Measurements from ENCODE around the gene THAP8.

Gene THAP8

DNA sequence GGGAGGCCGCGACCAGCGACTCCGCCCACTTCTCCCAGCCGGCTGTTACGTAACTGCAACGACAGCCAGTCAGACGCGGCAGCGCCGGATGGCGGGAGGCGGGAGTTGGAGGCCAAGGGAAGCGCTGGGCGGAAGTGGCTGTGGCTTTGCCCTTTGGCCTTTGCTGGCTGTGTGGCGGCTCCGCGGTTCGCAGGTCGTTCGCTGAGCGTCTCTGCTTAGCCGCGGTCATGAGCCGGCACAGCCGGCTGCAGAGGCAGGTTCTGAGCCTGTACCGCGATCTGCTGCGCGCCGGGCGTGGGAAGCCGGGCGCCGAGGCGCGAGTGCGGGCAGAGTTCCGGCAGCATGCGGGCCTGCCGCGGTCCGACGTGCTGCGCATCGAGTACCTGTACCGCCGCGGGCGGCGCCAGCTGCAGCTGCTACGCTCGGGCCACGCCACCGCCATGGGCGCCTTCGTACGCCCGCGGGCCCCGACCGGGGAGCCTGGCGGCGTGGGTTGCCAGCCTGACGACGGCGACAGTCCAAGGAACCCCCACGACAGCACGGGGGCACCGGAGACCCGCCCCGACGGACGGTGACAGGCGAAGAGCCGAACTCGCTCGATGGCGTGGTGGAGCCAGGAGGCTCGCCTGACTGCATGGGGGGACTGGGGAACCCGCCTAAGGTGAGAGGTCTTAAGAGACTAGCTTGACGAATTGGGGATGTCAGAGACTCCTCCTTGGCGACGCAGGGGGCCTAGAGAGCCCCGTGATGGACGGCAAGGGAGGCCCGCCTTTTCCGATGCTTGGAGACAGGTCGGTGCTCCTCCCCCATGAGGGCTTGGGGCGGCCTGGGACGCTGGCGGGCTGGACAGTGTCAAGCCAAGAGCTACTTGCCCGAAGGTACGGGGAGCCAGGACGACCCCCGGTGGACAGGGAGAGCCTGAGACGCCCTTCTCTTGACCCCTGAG lies 58.8 kb downstream of the THAP8 start, which contains the start of gene SDHAF1:
TSS of gene SDHAF1 (plus strand) at position 141 of the 946 bp plus-strand sequence. CDS start at position 228, 87 bp downstream.
- peak; percentile 90 for DNase-seq (ENCODE audit: low read depth, low spot score)

DNA sequence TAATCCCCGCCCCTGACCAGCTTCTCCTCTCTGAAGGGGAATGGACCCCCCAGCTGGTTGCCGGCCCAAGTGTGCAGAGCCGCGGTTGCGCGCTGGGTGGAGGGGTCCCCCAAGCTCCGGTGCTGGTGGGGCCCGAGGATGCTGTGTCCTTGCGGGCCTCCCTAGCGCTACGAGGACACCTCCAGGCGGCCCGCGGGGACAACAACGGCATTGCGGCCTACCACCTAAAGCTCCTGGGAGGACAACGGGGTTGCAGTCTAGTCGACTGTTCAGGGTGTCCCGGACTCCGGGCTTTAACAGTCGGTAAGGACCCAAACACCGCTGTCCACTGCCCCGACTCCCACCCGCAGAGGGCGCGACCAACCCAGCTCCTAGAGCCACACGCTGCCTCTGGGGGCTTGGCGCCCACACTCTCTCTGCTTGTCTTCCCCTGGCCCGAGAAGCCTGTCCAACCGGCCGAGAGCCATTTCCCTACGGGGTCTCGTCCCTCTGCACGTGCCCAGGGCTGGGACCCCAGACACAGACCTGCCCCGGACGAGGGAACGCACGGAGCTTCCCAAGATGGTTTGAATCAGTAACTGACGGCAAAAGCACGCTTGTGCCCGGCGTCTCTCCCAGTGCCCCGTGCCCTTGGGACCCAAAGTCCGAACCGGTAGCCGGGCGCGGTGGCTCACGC lies 60.0 kb downstream of the THAP8 start:
- no peak for DNase-seq (ENCODE audit: low read depth, low spot score)

DNA sequence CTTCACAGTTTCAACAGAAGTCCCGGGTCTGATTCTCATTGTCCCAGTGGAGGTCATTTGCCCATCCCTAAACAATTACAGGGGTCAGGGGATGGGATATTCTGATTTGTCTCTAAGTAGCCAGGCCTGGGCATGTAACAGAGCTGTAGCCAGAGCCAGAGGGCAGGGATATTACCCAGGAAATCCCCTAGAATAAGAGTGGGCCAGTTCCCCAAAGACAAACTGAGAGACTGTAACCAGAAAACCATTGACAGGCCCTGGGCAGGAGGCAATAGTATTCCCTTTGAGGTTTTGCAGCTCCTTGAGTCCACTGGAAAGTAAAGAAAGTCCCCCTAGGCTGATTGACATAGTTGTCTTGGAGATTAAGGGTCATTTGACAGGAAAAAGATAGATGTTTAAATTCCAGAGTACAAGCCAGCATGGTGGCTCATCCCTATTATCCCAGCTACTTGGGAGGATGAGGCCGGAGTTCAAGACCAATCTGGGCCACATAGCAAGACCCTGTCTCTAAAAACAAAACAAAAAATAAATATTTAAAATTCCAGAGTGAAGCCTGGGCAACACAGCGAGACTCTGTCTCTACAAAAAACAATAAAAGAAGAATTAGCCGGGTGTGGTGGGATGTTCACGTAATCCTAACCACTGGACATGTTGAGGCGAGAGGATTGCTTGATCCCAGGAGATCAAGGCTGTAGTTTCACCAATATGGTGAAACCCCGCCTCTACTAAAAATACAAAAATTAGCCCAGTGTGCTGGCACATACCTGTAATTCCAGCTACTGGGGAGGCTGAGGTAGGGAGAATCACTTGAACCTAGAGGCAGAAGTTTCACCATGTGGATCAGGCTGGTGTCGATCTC lies 60.9 kb downstream of the THAP8 start:
- no peak for DNase-seq (ENCODE audit: low read depth, low spot score)

DNA sequence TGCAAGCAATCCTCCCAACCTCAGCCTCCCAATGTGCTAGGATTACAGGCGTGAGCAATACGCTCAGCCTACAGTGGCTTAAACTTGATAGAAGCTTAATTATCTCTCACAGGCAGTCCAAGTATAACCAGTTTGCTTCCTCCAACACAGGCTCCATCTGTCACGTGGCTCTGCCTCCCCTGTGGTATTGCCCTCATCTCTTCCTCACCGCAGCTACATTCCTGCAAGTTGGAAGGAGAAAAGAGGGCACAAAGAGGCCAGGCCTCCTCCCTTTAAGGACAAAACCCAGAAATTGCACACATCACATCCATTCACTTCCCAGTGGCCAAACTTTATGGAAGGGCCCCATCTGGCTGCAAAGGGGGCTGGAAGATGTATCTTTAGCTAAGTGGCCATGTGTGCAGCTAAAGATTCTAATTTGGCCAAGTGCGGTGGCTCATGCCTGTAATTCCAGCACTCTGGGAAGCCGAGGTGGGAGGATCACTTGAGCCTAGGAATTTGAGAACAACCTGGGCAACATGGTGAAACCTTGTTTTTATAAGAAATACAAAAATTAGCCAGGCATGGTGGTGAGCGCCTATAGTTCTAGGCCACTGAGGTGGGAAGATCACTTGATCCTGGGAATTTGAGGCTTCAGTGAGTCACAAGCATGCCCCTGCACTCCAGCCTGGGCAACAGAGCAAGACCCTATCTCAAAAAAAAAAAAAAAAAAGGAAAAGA lies 62.2 kb downstream of the THAP8 start:
- no peak for DNase-seq (ENCODE audit: low read depth, low spot score)

DNA sequence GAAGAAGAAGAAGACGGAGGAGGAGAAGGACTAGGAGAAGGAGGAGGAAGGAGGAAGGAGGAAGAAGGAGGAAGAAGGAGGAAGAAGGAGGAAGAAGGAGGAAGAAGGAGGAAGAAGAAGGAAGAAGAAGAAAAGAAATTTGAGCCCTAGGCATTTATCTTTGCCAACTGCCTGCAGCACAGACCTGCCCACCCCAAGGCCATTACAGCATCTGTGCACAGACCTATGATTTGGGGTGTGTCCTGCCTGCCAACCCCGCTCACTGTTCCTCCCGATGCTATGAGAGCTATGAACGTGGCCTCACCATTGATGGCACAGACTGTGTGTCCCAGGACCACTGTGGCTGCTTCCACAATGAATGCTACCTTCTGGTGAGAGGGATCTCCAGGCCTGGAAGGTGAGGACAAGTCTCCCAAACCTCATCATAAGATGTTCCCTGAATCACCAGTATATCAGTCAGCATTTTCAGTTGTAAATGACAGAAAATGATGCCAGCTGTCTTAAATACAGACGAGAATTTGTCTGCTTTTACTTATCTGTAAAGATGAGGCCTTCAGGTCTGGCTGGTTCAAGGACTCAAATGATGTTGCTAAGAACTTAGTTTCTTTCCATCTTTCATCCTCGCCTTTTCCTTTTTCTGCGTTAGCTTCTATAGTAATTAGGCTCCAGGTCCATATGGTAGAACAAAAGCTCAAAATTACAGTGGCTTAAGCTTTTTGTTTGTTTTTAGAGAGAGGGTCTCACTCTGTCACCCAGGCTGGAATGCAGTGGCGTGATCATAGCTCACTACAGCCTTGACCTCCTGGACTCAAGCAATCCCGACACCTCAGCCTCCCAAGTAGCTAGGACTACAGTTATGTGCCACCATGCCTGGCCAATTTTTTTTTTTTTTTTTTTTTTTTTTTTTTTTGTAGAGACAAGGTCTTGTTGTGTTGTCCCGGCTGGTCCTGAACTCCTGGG lies 63.0 kb downstream of the THAP8 start:
- DNase-seq (ENCODE audit: low read depth, low spot score): no peak

DNA sequence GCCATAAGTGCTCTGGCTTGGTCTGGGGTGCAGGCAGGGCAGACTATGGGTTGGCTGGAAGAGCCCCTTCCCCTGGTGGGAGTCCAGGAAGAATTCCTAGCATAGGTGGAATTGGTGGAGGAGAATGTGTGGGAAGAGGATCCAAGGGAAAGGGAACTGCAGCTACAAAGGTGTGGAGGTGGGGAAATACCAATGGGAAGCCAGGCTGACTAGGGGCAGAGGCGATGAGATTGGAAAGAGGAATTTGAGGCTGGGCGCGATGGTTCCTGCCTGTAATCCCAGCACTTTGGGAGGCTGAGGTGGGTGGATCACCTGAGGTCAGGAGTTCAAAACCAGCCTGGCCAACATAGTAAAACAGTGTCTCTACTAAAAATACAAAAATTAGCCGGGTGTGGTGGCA lies 63.9 kb downstream of the THAP8 start:
- no peak for DNase-seq (ENCODE audit: low read depth, low spot score)

DNA sequence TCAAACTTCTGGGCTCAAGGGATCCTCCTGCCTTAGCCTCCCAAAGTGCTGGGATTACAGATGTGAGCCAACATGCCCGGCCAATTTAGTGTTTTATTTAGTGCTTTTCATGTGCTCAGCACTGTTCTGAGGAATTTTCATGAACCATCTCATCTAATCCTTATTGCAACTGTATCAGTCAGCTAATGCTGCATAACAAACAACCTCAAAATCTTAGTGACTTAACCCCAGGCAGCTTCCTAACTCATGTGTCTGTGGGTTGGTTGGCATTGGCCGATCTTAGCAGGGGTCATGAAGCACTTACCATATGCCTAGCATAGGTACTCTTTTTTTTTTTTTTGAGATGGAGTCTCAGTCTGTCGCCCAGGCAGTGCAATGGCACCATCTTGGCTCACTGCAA lies 65.3 kb downstream of the THAP8 start:
- DNase-seq (ENCODE audit: low read depth, low spot score): no peak

DNA sequence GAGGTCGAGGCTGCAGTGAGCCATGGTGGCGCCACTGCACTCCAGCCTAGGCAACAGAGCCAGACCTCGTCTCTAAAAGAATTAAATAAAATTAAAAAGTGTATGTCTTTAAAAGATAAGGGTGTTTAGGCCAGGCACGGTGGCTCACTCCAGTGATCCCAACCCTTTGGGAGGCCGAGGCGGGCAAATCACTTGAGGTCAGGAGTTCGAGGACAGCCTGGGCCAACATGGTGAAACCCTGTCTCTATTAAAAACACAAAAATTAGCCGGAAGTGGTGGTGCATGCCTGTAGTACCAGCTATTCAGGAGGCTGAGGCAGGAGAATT lies 66.6 kb downstream of the THAP8 start:
- no peak for DNase-seq (ENCODE audit: low read depth, low spot score)

DNA sequence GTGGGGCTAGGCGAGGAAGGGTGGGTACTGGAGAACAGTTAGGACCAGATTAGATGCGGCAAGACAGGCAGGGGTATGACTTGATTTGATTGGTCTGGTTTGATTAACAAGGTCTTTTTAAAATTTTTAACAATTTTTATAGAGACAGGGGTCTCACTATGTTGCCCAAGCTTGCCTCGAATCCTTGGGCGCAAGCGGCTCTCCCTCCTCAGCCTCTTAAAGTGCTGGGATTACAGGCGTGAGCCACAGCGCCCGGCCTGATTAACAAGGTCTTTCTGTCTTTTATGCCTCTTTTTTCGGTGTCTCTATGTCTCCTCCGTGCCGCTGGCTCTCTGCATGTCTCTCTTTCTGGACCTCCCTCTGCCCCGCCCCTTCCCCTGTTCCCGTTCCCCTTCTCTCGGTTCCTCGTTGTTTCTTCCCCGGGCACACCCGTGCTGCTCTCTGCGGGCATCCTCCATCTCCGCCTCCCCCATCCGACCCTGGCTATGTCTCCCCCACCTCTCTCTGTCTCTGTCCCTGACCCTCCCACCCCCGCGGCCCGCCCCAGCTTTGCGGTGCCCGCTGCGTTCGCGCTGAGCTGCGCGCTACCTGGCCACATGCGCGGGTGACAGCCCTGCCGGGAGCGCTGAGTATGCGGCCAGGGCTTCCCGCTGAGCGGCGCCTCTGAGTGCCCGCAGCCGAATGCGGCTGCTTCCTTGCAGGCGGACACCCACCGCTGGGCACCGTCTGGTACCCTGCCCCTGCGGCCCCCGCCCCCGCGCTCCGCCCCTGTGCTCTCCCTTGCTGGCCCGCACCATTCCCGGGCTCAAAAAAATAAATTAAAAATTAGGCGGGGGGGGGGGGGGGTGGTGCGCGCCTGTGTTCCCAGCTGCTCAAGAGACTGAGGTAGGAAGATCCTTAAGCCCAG lies 67.2 kb downstream of the THAP8 start:
- DNase-seq (ENCODE audit: low read depth, low spot score): no peak

DNA sequence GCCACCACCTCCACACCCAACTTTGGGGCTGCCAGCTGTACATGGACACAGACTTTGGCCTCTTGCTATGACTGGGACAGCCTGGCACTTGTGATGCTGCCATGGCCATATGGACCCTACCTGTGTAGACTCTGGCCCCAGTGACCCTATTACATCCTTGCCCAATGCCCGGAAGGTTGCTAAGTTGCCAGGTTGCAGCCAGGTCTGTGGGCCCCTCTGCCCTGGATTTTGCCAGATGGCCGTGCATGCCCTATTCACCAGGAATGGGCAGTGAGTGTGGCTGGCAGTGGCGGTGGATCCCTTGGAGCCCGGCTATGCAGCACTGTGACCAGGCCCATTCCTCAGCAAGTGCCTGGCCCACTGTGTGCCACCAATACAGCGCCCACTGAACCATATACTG lies 68.0 kb downstream of the THAP8 start:
- DNase-seq (ENCODE audit: low read depth, low spot score): no peak

Data from activated naive CD8-positive, alpha-beta T cell treated with anti-CD3 and anti-CD28 coated beads, Interleukin-2, amount 50 U/mL, for 16 hours (primary cell).